NCI-H146 treated with DMSO at 0.1 percent for 48 hours (cell line): ENCODE results near the gene ARMC5.
A peak's percentile ranks its signal among the peaks of the same experiment; 100 is the strongest.
"Not testable (repeated sequence)": the region's sequence is repeated elsewhere in the genome, so short reads cannot be mapped to it uniquely, and the experiment has no call there.

ENCODE experiments used
- DNase-seq: peaks from one replicate; lab custom pipeline; 2025; ENCODE audit not compliant: unreplicated experiment; lab: John Stamatoyannopoulos, UW

Gene ARMC5

GRCh38 chr16:31499928-31500327 lies 40.6 kb downstream of the ARMC5 start:
- no peak for DNase-seq

- DNase-seq: no peak
These were observed 42.1 kb downstream of the ARMC5 start for GRCh38 chr16:31501226-31501965.

- no peak for DNase-seq
These were observed 42.7 kb downstream of the ARMC5 start for GRCh38 chr16:31501966-31502348.

- DNase-seq: no peak
These were observed 43.7 kb downstream of the ARMC5 start for GRCh38 chr16:31502981-31503380.

- not testable (repeated sequence) for DNase-seq
These were observed 44.3 kb downstream of the ARMC5 start for GRCh38 chr16:31503555-31503954.

- no peak for DNase-seq
These were observed 44.9 kb downstream of the ARMC5 start for GRCh38 chr16:31504159-31504558.

GRCh38 chr16:31505483-31505882 lies 46.2 kb downstream of the ARMC5 start:
- DNase-seq: no peak

- no peak for DNase-seq
These were observed 48.3 kb downstream of the ARMC5 start for GRCh38 chr16:31507617-31507928.

GRCh38 chr16:31507929-31508705 lies 48.8 kb downstream of the ARMC5 start, which contains the start of gene RUSF1:
TSS of gene RUSF1 (minus strand) at chr16:31508391. CDS start at chr16:31508373, 18 bp downstream.
- DNase-seq: peak; percentile 72

GRCh38 chr16:31508706-31509195 lies 49.5 kb downstream of the ARMC5 start:
- DNase-seq: no peak

- DNase-seq: no peak
These were observed 53.8 kb downstream of the ARMC5 start for GRCh38 chr16:31513126-31513525.

- no peak for DNase-seq
These were observed 54.6 kb downstream of the ARMC5 start for GRCh38 chr16:31513884-31514283.
